H9 (cell line): ENCODE data around the gene SLC48A1. TPM values are rescaled to one million over a fixed set of nuclear protein-coding genes. Genes with fewer than 3 reads are reported as not detected.

Source experiments
- DNase-seq: peaks from one replicate; pipeline ENCODE4 v3.0.0-alpha.2; 2017
- H2AFZ ChIP-seq: one replicate; pipeline ENCODE4 v1.6.1; 2013; ENCODE audit warnings: mild to moderate bottlenecking, low read length, control low read depth, moderate library complexity
- H2AK5ac ChIP-seq: 2 replicates; pipeline ENCODE4 v1.6.1; 2013; ENCODE audit warnings: low read length, control low read depth, mixed read lengths; ENCODE audit not compliant: insufficient read length
- H2BK120ac ChIP-seq: one replicate; pipeline ENCODE4 v1.6.1; 2013; ENCODE audit warnings: low read depth, mild to moderate bottlenecking, low read length, control low read depth, inconsistent platforms; ENCODE audit not compliant: poor library complexity, severe bottlenecking
- H2BK12ac ChIP-seq: 2 replicates; pipeline ENCODE4 v1.6.1; 2013; ENCODE audit warnings: low read length, control low read depth, mixed read lengths, low read depth; ENCODE audit not compliant: insufficient read length
- H2BK15ac ChIP-seq: 2 replicates; pipeline ENCODE4 v1.6.1; 2013; ENCODE audit warnings: low read depth, low read length, control low read depth
- H2BK20ac ChIP-seq: one replicate; pipeline ENCODE4 v1.6.1; 2013; ENCODE audit warnings: low read depth, mild to moderate bottlenecking, low read length, control low read depth, inconsistent platforms; ENCODE audit not compliant: poor library complexity, severe bottlenecking
- H2BK5ac ChIP-seq: 2 replicates; pipeline ENCODE4 v1.6.1; 2013; ENCODE audit warnings: low read length, control low read depth, mixed read lengths; ENCODE audit not compliant: insufficient read length
- H3K14ac ChIP-seq: 2 replicates; pipeline ENCODE4 v1.6.1; 2013; ENCODE audit warnings: low read length, control low read depth; ENCODE audit not compliant: insufficient read depth
- H3K18ac ChIP-seq: 2 replicates; pipeline ENCODE4 v1.6.1; 2013; ENCODE audit warnings: low read depth, mild to moderate bottlenecking, mixed read lengths, low read length, control low read depth; ENCODE audit not compliant: insufficient read length
- H3K23ac ChIP-seq: 2 replicates; pipeline ENCODE4 v1.6.1; 2013; ENCODE audit warnings: low read length, control low read depth, mixed read lengths, low read depth; ENCODE audit not compliant: insufficient read length
- H3K23me2 ChIP-seq: 2 replicates; pipeline ENCODE4 v1.6.1; 2013; ENCODE audit warnings: low read depth, mild to moderate bottlenecking, mixed read lengths, low read length, control low read depth; ENCODE audit not compliant: insufficient read length, poor library complexity, severe bottlenecking
- H3K27ac ChIP-seq: 2 replicates; pipeline ENCODE4 v1.5.1; 2013; ENCODE audit warnings: low read length, control low read depth, mixed read lengths, low read depth; ENCODE audit not compliant: insufficient read length
- H3K27me3 ChIP-seq: 2 replicates; pipeline ENCODE4 v1.6.1; 2013; ENCODE audit warnings: low read length, control low read depth, inconsistent platforms; ENCODE audit not compliant: insufficient read depth
- H3K4ac ChIP-seq: 2 replicates; pipeline ENCODE4 v1.6.1; 2013; ENCODE audit warnings: low read depth, mild to moderate bottlenecking, control low read depth, inconsistent platforms, low read length, moderate library complexity
- H3K4me1 ChIP-seq: 2 replicates; pipeline ENCODE4 v1.6.1; 2013; ENCODE audit warnings: low read length, control low read depth, inconsistent platforms; ENCODE audit not compliant: insufficient read depth
- H3K4me2 ChIP-seq: 2 replicates; pipeline ENCODE4 v1.6.1; 2013; ENCODE audit warnings: low read length, control low read depth, mixed read lengths; ENCODE audit not compliant: insufficient read length, insufficient read depth
- H3K56ac ChIP-seq: 2 replicates; pipeline ENCODE4 v1.6.1; 2013; ENCODE audit warnings: low read depth, mild to moderate bottlenecking, mixed read lengths, low read length, control low read depth; ENCODE audit not compliant: insufficient read length
- H3K79me1 ChIP-seq: 2 replicates; pipeline ENCODE4 v1.6.1; 2013; ENCODE audit warnings: low read depth, mild to moderate bottlenecking, moderate library complexity, low read length, control low read depth, inconsistent platforms; ENCODE audit not compliant: insufficient read depth, poor library complexity, severe bottlenecking
- H3K79me2 ChIP-seq: 2 replicates; pipeline ENCODE4 v1.6.1; 2013; ENCODE audit warnings: low read length, control low read depth, inconsistent platforms; ENCODE audit not compliant: insufficient read depth
- H3K9ac ChIP-seq: 2 replicates; pipeline ENCODE4 v1.6.1; 2013; ENCODE audit warnings: low read length, control low read depth, mixed read lengths; ENCODE audit not compliant: insufficient read length; ENCODE audit errors: extremely low read depth
- H3K9me3 ChIP-seq: one replicate; pipeline ENCODE4 v1.6.1; 2013; ENCODE audit warnings: low read depth, low read length, inconsistent platforms; ENCODE audit not compliant: control insufficient read depth
- H3T11ph ChIP-seq: one replicate; pipeline ENCODE4 v1.6.1; 2013; ENCODE audit warnings: mild to moderate bottlenecking, low read length, control low read depth, inconsistent platforms
- H4K20me1 ChIP-seq: one replicate; pipeline ENCODE4 v1.6.1; 2013; ENCODE audit not compliant: control insufficient read depth, insufficient read length, insufficient read depth
- H4K5ac ChIP-seq: 2 replicates; pipeline ENCODE4 v1.6.1; 2013; ENCODE audit warnings: low read depth, mild to moderate bottlenecking, mixed read lengths, low read length, control low read depth; ENCODE audit not compliant: insufficient read length
- H4K8ac ChIP-seq: replicated peaks from 2 replicates; pipeline ENCODE4 v1.6.1; 2013; ENCODE audit warnings: low read length, control low read depth, mixed read lengths, low read depth; ENCODE audit not compliant: insufficient read length
- H4K91ac ChIP-seq: 2 replicates; pipeline ENCODE4 v1.6.1; 2013; ENCODE audit warnings: low read depth, mild to moderate bottlenecking, moderate library complexity, mixed read lengths, low read length, control low read depth; ENCODE audit not compliant: insufficient read length
- H3K27ac Mint-ChIP-seq, 3 experiments: 2 replicates in 2 of 3; 3 replicates in 1 of 3; pipeline ENCODE4 v1.8.0; 2020 to 2021; ENCODE audit warnings: mixed read lengths in 3 of 3, mild to moderate bottlenecking in 1 of 3, moderate library complexity in 1 of 3
- H3K27me3 Mint-ChIP-seq: 2 replicates; pipeline ENCODE4 v1.8.0; 2021; ENCODE audit warnings: low read depth, mild to moderate bottlenecking, moderate library complexity, mixed read lengths
- H3K36me3 Mint-ChIP-seq, 3 experiments: 2 replicates in 2 of 3; 3 replicates in 1 of 3; pipeline ENCODE4 v1.8.0; 2020 to 2021; ENCODE audit warnings: low read depth in 3 of 3, mixed read lengths in 3 of 3; ENCODE audit not compliant: insufficient read depth in 1 of 3
- H3K4me1 Mint-ChIP-seq, 2 experiments: 2 replicates each; pipeline ENCODE4 v1.8.0; 2020; ENCODE audit warnings: mixed read lengths in 2 of 2
- H3K4me3 Mint-ChIP-seq, 2 experiments: 2 replicates in 1 of 2; 3 replicates in 1 of 2; pipeline ENCODE4 v1.8.0; 2020 to 2021; ENCODE audit warnings: mild to moderate bottlenecking in 2 of 2, mixed read lengths in 2 of 2, moderate library complexity in 1 of 2
- H3K9me3 Mint-ChIP-seq, 2 experiments: 2 replicates in 1 of 2; 3 replicates in 1 of 2; pipeline ENCODE4 v1.8.0; 2020; ENCODE audit warnings: mild to moderate bottlenecking in 2 of 2, mixed read lengths in 2 of 2, moderate library complexity in 1 of 2
- CTCF ChIP-seq: fragments of 200-600 bp; sonication (generic); conservative IDR thresholded peaks from 3 replicates; pipeline ENCODE4 v1.8.0; 2021; ENCODE audit warnings: antibody characterized with exemption, mild to moderate bottlenecking
- WGBS: extraction: QIAGEN DNeasy Blood & Tissue Kit; methylation state at CpG from one replicate; pipeline ENCODE4 v1.1.7; 2013; ENCODE audit warnings: missing lambda C conversion rate, low lambda C conversion rate, mixed read lengths; ENCODE audit not compliant: insufficient read length; ENCODE audit errors: extremely low coverage; 5-methylcytosine and 5-hydroxymethylcytosine counted together
- total RNA-seq: library from RNA; stranded (reverse); gene quantifications from 2 replicates; pipeline ENCODE4 v1.2.1, GENCODE V29; 2021

Gene SLC48A1
- total RNA-seq, 1 experiment from 2014 or later, result 10.6 TPM

- H3K9me3 ChIP-seq, result no peaks in the 10 kb centered on the region
- H2AFZ ChIP-seq, result no peak overlapping the region
- H3K27me3 ChIP-seq, result no peaks in the 10 kb centered on the region
- no CpG with 5 or more reads among the region's 14 CpGs for WGBS
- H3K4ac ChIP-seq, result no peak overlapping the region
- peak overlapping the region; percentile 81 to 92 for H3K4me3 Mint-ChIP-seq
- peaks cover 0 to 1% (median 0%) of the 10 kb centered on the region in 3 experiments; a peak in 2 of 7 replicates for H3K36me3 Mint-ChIP-seq
- H4K20me1 ChIP-seq, result peaks cover 2% of the 10 kb centered on the region
- no peak overlapping the region for H2AK5ac ChIP-seq
- H2BK5ac ChIP-seq, result no peak overlapping the region
- no peak overlapping the region for H3K14ac ChIP-seq
- peak overlapping the region; percentile 69 for H3K4me2 ChIP-seq
- DNase-seq, result no peak
- H4K8ac ChIP-seq, result no peak overlapping the region
- H3K27ac Mint-ChIP-seq, result no peak overlapping the region
- H3K4me1 Mint-ChIP-seq, result peaks cover 26 to 38% of the 10 kb centered on the region in 2 experiments
- no peak overlapping the region for H3K27ac ChIP-seq
- peaks cover 22% of the 10 kb centered on the region for H3K27me3 Mint-ChIP-seq
- peaks cover 3% of the 10 kb centered on the region; the same call in 1 of the 2 replicates for H3K4me1 ChIP-seq
- peaks cover 6% of the 10 kb centered on the region for H3K23me2 ChIP-seq
- no peak overlapping the region for H2BK20ac ChIP-seq
- no peaks in the 10 kb centered on the region for H3K9me3 Mint-ChIP-seq
- H3K56ac ChIP-seq, result no peak overlapping the region
- no peaks in the 10 kb centered on the region for H3K79me1 ChIP-seq
- H2BK120ac ChIP-seq, result no peak overlapping the region
- no peak overlapping the region for H4K5ac ChIP-seq
- no peak overlapping the region for H3T11ph ChIP-seq
- H3K9ac ChIP-seq, result no peak overlapping the region
- no peak overlapping the region for H3K18ac ChIP-seq
- no peak overlapping the region for H3K23ac ChIP-seq
- no peak overlapping the region for H2BK12ac ChIP-seq
- no peak overlapping the region for H2BK15ac ChIP-seq
- H3K79me2 ChIP-seq, result no peaks in the 10 kb centered on the region
- no peak for TF ChIP-seq CTCF
- no peak overlapping the region for H4K91ac ChIP-seq
Observed at GRCh38 chr12:47773858-47774580, 981 bp downstream of the SLC48A1 start.
